Body of pancreas (tissue), 4 donors: ENCODE results near the gene DDX5. TPM values are rescaled to one million over a fixed set of nuclear protein-coding genes. Genes with fewer than 3 reads are reported as not detected.

Experiments used
- ATAC-seq: fragments of 150-250 bp; one replicate; pipeline ENCODE4 v1.9.1; 2016
- DNase-seq, 4 donors: peaks; one replicate each; pipeline ENCODE4 v3.0.0-alpha.2; 2019
- H3K27ac ChIP-seq, 4 donors: fragments of 200-600 bp; sonication (generic); 1 replicate in 3 of 4; 2 replicates in 1 of 4; pipeline versions ENCODE4 v1.5.1 to v1.6.1; 2016 to 2019; ENCODE audit warnings: mild to moderate bottlenecking in 1 of 4, mixed read lengths in 1 of 4, moderate library complexity in 1 of 4
- H3K27me3 ChIP-seq, 2 donors: fragments of 200-600 bp; sonication (generic); one replicate each; pipeline ENCODE4 v1.6.0; 2016; ENCODE audit warnings: mild to moderate bottlenecking in 1 of 2
- H3K36me3 ChIP-seq, 2 donors: fragments of 200-600 bp; sonication (generic); replicated peaks in 1 of 2; 2 replicates each; pipeline ENCODE4 v1.5.1; 2016; ENCODE audit warnings: low read depth in 2 of 2; ENCODE audit not compliant: insufficient read depth in 1 of 2
- H3K4me1 ChIP-seq: fragments of 200-600 bp; sonication (generic); one replicate; pipeline ENCODE4 v1.6.0; 2016
- H3K4me3 ChIP-seq, 2 donors: fragments of 200-600 bp; sonication (generic); 1 replicate in 1 of 2; 2 replicates in 1 of 2; pipeline ENCODE4 v1.5.1; 2016 to 2019
- H3K9me3 ChIP-seq, 3 donors: fragments of 200-600 bp; sonication (generic); 1 replicate in 2 of 3; 2 replicates in 1 of 3; pipeline ENCODE4 v1.5.1; 2016
- POLR2A ChIP-seq, 3 donors: fragments of 450-650 bp; IDR thresholded peaks; one replicate each; pipeline ENCODE4 v1.6.1; 2016; ENCODE audit warnings: antibody characterized with exemption in 3 of 3, mild to moderate bottlenecking in 2 of 3
- WGBS, 2 donors: methylation state at CpG; one replicate each; pipeline ENCODE4 v1.1.5; 2017; 5-methylcytosine and 5-hydroxymethylcytosine counted together
- intact Hi-C: fragments of 100-400 bp; cut with DNase I; formaldehyde crosslinking; loops from one replicate; pipeline ENCODE4 v1.15.1; 2023
- total RNA-seq, 2 donors: library from RNA; depleted of rRNA; stranded (reverse); fragments of >200 nt; gene quantifications; one replicate each; pipeline ENCODE4 v1.1.0, GENCODE V29; 2016
- TF ChIP-seq, protein P1 (sequence below), 7 experiments: fragments of 450-650 bp in 4 of 7; fragments of 200-600 bp in 3 of 7; sonication (generic) in 3 of 7; IDR thresholded peaks; one replicate each; pipeline ENCODE4 v1.5.1; 2016 to 2019; ENCODE audit warnings: antibody characterized with exemption in 7 of 7

Gene DDX5
- 100 to 1,000 TPM; 487 to 513 TPM for total RNA-seq

DNA sequence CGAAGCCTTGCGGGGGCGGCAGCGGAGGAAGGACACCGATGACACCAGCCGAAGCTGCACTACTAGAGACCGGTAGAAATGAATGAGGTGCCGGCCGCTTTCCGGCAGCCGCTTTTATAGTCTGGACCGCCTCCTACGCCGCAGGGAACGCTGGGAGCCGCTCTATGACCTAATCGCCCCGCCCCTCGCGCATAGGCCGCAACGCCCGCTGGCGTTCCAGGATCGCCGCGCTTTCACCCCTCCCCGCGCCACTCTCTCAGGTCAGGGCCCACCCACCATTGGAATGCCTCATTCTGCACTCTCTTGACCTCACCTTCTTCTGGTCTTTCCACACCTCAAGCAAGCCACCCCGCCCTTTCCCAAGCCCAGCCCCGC is at the start of gene DDX5:
Gene DDX5 (minus strand): TSS at position 89 of the 375 bp plus-strand sequence. CDS start 170 bp downstream, outside the sequence.
- 0% methylated on average over 9 to 31 of the region's 31 CpGs for WGBS, 2 donors
- Histone ChIP-seq H3K4me3 (peak within 1 kb of the TSS; percentile 62 to 71), H3K9me3 (no peaks in the 10 kb centered on the region), H3K27me3 (no peaks in the 10 kb centered on the region), H3K4me1 (peaks cover 47% of the 10 kb centered on the region), H3K36me3 (peaks cover 10 to 29% of the 10 kb centered on the region in 2 donors), H3K27ac (peak within 1 kb of the TSS; percentile 100)
- intact Hi-C loops: no loop called here
- DNase-seq (peak; percentile 99), ATAC-seq (peak; percentile 82)
- TF ChIP-seq POLR2A (IDR thresholded peaks at IDR 0.05): peak; percentile 99 to 100 (median 100)
- TF ChIP-seq, protein P1, sequence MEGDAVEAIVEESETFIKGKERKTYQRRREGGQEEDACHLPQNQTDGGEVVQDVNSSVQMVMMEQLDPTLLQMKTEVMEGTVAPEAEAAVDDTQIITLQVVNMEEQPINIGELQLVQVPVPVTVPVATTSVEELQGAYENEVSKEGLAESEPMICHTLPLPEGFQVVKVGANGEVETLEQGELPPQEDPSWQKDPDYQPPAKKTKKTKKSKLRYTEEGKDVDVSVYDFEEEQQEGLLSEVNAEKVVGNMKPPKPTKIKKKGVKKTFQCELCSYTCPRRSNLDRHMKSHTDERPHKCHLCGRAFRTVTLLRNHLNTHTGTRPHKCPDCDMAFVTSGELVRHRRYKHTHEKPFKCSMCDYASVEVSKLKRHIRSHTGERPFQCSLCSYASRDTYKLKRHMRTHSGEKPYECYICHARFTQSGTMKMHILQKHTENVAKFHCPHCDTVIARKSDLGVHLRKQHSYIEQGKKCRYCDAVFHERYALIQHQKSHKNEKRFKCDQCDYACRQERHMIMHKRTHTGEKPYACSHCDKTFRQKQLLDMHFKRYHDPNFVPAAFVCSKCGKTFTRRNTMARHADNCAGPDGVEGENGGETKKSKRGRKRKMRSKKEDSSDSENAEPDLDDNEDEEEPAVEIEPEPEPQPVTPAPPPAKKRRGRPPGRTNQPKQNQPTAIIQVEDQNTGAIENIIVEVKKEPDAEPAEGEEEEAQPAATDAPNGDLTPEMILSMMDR (IDR thresholded peaks at IDR 0.05): peak in 1 of 7 experiments; percentile 2

DNA sequence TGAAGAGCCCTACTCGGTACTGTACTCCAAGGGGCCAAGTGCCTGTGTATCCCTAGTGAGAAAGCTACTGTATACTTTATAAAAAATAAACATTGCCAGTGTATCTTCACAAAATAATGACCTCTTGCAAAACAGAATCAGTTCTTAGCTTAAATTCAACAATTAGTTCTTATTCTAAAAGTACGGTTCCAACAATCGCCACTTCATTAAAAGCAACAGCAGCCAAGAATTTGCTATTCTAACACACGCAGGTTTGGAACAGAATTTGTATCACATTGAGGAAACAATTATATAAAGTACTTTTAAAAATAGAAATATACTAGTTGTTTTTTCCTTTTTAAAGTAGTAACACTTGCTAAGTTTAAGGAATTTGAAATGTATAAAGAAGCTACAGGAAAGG is 49.2 kb upstream of the DDX5 start:
- DNase-seq (no peak), ATAC-seq (no peak)
- TF ChIP-seq, protein P1 (IDR thresholded peaks at IDR 0.05): no peak
- no peak for TF ChIP-seq POLR2A (IDR thresholded peaks at IDR 0.05)
- no peak overlapping the region for H3K4me3 ChIP-seq
- H3K27ac ChIP-seq: no peak overlapping the region
- 87 to 96% methylated on average over 4 of the region's 4 CpGs for WGBS, 2 donors
- intact Hi-C loops: no loop called here
- H3K9me3 ChIP-seq: no peaks in the 10 kb centered on the region
- peaks cover 0 to 3% of the 10 kb centered on the region in 2 donors for H3K36me3 ChIP-seq
- no peaks in the 10 kb centered on the region for H3K4me1 ChIP-seq
- H3K27me3 ChIP-seq: no peaks in the 10 kb centered on the region

DNA sequence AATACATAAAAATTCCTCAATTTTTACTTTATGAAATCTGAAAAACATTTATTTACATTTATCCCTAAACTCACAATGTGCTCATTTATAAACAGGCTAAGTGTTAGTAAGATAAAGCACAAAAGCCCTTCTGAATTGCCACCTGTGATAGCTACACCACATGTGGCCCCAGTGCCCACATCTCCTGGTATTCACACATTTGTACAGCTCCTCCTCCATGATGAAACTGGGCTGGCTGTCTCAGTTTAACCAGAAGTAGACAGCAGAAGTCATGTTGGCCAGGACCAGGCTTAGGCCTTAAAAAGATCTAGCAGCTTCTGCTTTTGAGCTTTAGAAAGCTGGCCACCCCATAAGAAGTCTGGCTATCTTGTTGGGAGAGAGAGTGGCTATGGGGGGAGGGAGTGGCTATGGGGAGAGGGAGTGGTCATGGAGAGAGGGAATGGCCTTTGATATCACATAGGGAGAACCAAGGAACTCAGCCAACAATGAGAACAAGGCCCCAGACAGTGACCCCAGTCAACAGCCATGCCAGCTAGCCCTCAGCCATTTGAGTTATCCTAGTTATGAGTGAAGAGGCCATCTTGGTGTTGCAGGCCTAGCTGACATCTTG is 48.0 kb upstream of the DDX5 start:
- DNase-seq: no peak
- ATAC-seq: no peak
- H3K27ac ChIP-seq: no peak overlapping the region

DNA sequence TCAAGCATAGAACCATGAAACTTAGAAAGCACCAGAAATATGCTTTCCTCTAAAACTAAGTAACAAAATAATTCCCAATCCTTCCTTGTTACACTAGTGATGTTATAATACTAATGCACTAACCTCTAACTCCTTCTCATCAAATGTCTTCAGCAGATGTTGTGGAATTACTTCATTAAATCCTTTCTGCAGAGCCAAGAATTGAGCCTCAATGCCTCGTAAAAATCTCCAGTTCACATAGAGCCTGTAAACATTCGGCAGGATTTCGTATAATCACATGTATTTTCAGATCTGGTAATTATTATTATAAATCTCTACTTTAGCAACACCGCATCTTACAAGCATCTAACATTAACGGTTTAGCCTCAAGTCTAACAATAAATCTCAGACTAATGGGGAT is 45.4 kb upstream of the DDX5 start:
- Histone ChIP-seq H3K27me3 (no peaks in the 10 kb centered on the region), H3K9me3 (no peaks in the 10 kb centered on the region), H3K4me1 (no peaks in the 10 kb centered on the region), H3K4me3 (no peak overlapping the region), H3K36me3 (peaks cover 0 to 9% of the 10 kb centered on the region in 2 donors), H3K27ac (no peak overlapping the region)
- TF ChIP-seq, protein P1 (IDR thresholded peaks at IDR 0.05): no peak
- TF ChIP-seq POLR2A (IDR thresholded peaks at IDR 0.05): no peak
- intact Hi-C loops: no loop called here
- ATAC-seq: no peak
- WGBS, 2 donors: 92% methylated on average over 5 of the region's 5 CpGs
- DNase-seq: no peak

More for the DNA sequence above, 48.0 kb upstream of the DDX5 start:
- Histone ChIP-seq H3K9me3 (no peaks in the 10 kb centered on the region), H3K36me3 (peaks cover 0 to 3% of the 10 kb centered on the region in 2 donors), H3K27me3 (no peaks in the 10 kb centered on the region), H3K4me1 (no peaks in the 10 kb centered on the region), H3K4me3 (no peak overlapping the region)
- TF ChIP-seq, protein P1 (IDR thresholded peaks at IDR 0.05): no peak
- no peak for TF ChIP-seq POLR2A (IDR thresholded peaks at IDR 0.05)
- intact Hi-C loops: no loop called here

DNA sequence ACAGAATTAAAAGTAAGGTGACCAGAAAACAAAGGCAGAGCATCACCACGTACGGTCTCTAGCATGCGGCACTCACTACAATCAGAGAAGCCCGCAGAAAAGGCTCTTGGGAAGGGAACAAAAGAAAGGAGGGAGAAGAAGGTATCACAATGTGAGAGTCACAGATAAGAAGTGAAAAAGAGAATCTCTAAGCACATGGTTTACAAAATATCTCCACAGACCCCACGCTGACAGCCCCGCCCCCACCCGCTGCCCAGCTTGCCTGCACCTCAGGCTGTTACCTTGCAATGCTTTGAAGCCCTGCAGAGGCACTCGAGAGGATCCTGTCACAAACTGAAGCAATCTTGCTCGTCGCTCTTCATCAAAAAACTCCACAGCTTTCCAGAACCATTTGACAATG is 41.2 kb upstream of the DDX5 start:
- WGBS, 2 donors: 86% methylated on average over 10 of the region's 10 CpGs
- ATAC-seq (no peak), DNase-seq (no peak)
- TF ChIP-seq, protein P1 (IDR thresholded peaks at IDR 0.05): no peak
- no peak for TF ChIP-seq POLR2A (IDR thresholded peaks at IDR 0.05)
- Histone ChIP-seq H3K4me3 (no peak overlapping the region), H3K36me3 (peaks cover 0 to 9% of the 10 kb centered on the region in 2 donors), H3K27me3 (no peaks in the 10 kb centered on the region), H3K4me1 (no peaks in the 10 kb centered on the region), H3K9me3 (no peaks in the 10 kb centered on the region), H3K27ac (no peak overlapping the region)
- intact Hi-C loops: no loop called here
